ENCODE results near the gene RAB9B.

GRCh38 chrX:103773445-103773844 lies 58.6 kb downstream of the RAB9B start:
- TF ChIP-seq, protein P1, sequence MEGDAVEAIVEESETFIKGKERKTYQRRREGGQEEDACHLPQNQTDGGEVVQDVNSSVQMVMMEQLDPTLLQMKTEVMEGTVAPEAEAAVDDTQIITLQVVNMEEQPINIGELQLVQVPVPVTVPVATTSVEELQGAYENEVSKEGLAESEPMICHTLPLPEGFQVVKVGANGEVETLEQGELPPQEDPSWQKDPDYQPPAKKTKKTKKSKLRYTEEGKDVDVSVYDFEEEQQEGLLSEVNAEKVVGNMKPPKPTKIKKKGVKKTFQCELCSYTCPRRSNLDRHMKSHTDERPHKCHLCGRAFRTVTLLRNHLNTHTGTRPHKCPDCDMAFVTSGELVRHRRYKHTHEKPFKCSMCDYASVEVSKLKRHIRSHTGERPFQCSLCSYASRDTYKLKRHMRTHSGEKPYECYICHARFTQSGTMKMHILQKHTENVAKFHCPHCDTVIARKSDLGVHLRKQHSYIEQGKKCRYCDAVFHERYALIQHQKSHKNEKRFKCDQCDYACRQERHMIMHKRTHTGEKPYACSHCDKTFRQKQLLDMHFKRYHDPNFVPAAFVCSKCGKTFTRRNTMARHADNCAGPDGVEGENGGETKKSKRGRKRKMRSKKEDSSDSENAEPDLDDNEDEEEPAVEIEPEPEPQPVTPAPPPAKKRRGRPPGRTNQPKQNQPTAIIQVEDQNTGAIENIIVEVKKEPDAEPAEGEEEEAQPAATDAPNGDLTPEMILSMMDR (CRISPR knock-in tag; IDR thresholded peaks at IDR 0.05): no peak
- no peak for TF ChIP-seq ZNF549 (CRISPR knock-in tag; IDR thresholded peaks at IDR 0.05)
